NCI-H2107 treated with DMSO at 0.1 percent for 48 hours (cell line): ENCODE results near the gene ALMS1.
"Not testable (repeated sequence)": the region's sequence is repeated elsewhere in the genome, so short reads cannot be mapped to it uniquely, and the experiment has no call there.

ENCODE experiments used
- DNase-seq: peaks from one replicate; lab custom pipeline; 2025; ENCODE audit not compliant: unreplicated experiment; lab: John Stamatoyannopoulos, UW

Gene ALMS1

DNA sequence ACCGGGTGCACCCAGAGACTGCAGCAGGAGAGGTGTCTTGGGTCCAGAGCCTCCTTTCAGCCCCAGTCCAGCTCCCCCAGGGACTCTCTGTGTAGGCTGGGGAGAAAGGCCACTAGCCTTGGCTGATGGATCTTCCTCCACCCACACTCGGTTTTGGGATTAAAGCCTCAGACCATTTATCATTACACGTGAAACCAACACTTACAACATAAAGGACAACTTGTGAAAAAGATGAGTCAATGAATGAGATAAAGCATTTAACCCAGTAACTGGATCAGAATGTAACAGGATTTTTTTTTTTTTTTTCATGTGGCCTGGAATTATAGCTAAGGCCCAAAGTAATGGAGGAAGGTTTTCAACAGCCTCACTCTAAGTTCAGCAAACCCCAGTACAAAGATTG, 224.5 kb downstream of the ALMS1 start:
- no peak for DNase-seq

DNA sequence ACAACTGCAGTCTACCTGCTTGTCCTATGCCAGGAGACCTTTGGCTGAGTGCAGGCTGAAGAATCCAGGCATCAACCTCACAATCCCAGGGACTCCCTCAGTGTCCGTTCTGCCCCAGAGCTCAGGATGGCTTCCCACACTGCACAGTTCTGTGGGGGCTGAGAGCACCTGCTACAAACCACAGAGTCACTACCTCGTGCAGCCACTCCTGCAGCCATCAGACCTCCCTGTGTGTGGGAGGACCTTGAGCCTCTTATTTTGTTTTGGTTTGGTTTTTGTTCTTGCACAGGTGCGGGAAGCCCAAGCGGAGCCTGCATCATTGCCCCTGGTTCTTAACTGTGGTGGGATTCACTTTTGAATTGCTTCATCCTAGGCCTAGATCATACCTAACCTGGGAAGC, 225.6 kb downstream of the ALMS1 start:
- no peak for DNase-seq

DNA sequence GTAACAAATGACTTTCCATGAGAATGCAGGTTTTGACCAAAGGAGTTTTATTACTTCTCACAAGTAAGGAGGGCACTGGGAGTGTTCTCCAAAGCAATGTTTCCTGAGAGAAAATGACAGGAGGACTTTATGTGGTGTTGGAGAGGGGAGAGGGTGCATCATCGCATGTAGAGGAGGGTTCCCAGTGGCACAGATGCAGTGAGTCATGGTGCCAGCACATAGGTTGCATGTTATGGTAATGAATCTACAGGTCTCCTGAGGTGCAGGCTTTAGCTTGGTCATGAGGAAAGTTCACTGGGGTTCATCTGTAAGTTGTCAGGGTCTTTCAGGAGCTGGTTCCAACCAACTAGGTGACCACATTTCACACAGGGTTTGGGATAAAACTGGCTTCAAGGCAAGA, 226.2 kb downstream of the ALMS1 start:
- no peak for DNase-seq

DNA sequence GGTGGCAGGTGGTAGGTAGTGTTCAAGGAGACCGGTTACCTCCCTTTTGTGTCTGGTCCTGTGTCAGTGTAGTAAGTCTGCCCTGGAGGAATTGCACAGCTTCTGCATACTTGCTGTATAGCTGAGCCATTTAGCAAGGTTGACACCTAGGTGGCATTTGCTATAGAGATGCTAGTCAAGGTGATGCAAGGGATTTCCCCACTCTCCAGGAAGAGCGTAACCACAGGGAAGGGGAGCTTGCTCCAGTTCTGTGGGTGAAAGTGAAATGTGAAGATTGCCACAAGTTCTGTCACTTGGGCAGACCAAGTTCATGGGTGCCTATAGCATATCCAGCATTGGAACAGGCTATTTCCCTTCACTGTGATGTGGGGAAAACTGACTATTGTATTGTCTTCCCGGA, 228.5 kb downstream of the ALMS1 start:
- no peak for DNase-seq

DNA sequence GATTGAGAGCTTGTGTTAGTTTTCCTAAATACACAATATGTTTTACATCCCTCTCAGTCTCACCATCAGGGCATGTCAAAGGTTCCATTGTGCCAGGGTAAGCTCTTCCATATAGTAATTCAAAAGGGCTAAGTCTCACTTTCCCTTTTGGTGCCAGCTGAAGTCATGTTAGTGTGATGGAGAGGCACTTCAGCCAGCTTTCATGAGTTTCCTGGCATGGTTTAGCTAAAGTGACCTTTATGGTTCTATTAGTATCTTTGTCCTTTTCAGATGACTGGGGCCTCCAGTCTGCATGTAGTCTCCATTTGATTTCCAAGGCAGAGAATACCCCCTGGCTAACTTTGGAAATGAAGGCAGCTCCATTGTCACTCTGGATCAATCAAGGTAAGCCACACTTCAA, 229.4 kb downstream of the ALMS1 start:
- no peak for DNase-seq

DNA sequence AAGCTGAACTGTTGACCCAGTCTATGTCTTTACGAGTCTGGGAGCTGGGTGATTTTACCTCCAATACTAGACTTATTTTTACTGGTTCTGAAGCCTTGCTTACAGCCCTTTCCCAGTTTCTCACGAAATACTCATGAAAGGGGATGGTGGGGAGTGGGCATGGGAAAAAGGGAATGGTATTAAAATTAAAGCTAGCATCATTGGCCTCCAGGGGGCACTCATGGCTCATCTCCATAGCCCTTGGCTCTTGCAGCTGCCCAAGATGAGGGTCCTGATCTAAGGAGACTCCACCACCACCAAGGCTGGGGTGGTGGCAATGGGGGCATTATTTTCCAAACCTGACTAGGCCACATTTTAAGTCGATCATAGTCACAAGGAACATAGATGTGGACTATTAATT, 234.3 kb downstream of the ALMS1 start:
- not testable (repeated sequence) for DNase-seq

DNA sequence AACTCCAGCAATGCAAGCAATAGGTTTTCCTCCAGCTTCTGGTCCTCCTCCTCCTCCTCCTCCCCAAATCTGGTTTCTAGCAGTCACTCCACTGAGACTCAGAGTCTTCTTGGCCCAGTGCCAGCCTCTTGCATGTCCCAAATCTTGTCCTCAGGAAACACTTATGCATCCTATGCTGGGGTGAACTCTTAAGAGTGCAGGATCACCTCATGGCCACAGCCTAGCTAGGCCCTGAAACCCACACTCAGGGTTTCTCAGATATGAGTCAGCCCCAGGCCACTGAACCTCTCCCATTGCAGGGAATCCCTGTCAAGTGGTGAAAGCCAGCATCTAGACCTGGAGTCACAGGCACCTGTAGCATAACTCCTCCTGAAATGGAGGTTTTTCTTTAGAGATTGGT, 238.4 kb downstream of the ALMS1 start:
- DNase-seq = not testable (repeated sequence)

DNA sequence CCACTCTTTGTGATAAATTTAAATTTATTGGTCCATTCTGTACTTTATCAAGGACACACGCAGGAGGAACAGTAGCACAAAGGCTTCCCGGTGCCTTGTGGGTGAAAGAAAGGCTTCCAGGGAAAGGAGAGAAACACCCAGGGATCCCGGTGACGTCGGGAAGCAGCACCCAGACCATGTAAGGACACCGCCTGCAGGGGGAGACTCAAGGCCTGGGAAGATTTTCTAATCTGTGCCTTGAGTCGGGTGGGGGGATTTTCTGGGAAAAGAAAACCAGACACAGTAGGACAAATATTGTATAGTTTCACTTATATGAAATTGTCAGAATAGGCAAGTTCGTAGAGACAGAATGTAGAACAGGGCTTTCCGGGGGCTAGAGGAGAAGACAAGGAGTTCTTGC, 239.0 kb downstream of the ALMS1 start:
- not testable (repeated sequence) for DNase-seq

DNA sequence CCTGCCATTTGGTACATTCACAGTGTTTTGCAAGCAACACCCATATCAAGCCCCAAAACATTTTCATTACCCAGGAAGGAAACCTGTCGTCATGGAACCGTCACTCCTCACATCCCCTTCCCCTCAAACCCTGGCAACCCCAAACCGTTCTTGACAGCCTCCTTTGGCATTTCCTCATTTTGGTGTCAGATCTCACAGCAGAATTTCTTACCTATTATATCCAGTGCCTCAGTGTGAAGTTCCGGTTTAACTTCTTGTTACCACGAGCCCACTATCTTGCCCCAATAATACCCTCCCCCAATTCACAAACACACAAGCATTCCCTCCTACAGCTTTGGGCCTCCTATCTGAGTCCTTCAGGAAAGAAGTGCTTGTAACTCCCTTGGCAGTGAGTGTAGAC, 240.6 kb downstream of the ALMS1 start:
- not testable (repeated sequence) for DNase-seq

DNA sequence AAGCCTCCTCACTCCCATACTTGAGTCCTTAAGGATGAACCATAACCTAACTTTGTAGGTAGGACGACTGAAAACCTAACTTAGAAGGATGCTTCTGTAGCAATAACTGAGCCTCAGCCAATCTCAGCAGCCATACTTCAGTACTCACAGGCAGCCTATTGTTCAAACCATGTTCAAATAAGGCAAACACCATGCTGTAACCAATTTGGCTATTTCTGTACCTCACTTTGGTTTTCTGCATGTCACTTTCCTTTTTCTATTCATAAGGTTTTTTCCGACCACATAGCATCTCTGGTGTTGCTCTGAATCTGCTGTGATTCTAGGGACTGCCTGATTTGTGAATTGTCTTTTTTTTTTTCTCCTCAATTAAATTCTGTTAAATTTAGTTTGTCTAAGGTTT, 242.9 kb downstream of the ALMS1 start:
- DNase-seq = not testable (repeated sequence)

DNA sequence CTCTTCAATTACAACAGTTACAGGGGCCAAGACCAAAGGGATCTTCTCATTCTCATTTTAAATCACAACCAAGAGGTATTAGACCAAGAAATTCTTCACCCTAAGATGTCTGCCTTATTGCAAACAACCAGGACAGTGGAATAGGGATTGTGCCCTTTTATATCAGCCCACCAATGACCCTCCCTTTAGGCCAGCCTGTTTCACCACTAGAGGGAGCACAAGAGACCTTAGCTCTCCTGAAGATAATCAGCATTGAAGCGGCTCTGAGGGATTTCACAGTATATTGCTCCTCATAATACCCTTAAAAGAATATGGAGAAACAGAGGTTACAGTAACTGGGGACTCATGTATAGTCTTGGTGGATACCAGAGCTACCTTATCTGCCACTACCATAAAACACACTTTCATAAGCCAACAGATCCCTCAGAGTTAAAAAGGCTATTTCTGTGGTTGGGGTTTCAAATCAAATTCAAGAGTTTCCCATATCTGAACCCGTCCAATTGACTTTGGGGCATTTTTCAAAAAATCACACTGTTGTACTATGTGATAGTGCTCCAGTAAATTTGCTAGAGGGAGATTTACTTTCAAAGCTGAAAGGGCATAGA, 245.1 kb downstream of the ALMS1 start:
- not testable (repeated sequence) for DNase-seq

DNA sequence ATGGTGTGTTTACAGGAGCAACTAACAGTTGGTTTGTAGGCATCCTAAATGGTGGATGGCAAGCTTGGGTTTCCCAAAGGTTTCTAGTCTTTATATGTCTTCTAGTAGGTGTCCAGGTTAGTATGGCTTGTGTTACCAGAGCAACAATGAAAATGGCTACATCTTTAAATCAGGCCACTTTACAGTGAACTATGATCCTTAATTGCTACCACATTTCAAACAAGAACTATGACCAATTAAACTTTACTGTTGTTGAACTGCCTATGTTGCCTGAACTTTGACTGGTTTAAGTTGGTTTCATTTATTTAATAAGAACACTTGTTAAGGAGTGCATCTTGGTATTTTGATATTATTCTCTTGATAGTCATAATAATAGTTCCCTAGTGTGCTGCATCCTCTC, 251.3 kb downstream of the ALMS1 start:
- not testable (repeated sequence) for DNase-seq

DNA sequence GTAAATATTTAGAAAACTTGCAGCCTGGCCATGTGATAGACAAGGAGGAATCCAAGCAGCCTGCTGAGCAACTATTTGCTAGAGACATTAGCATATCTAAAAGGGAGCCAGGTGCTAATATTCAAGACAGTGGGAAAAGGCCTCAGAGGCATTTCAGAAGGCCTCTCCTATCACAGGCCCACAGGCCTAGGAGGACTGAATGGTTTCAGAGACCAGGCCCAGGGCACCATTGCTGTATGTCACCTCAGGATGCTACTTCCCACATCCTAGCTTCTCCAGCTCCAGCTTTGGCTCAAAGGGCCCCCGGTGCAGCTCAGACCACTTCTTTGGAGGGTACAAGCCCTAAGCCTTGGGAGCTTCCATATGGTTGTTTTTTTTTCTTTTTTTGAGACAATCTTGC, 252.8 kb downstream of the ALMS1 start:
- no peak for DNase-seq

DNA sequence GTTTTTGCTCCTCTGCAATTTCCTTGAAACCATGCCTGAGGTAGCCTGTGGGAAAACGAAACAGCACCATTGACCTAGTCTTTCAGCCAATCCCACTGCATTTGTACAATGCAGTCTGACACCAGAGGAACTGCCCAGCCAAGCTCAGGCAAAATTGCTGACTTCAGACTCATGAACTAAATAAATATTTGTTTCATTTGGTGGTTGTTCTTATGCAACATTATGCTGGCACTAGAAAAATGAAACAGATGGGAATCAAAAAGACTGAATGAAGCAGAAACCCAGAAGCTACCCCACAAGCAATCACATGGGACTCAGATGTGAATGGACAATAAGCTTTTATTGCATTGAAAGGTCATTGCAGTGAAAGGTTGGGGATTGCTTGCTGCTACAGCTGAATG, 254.9 kb downstream of the ALMS1 start:
- no peak for DNase-seq

DNA sequence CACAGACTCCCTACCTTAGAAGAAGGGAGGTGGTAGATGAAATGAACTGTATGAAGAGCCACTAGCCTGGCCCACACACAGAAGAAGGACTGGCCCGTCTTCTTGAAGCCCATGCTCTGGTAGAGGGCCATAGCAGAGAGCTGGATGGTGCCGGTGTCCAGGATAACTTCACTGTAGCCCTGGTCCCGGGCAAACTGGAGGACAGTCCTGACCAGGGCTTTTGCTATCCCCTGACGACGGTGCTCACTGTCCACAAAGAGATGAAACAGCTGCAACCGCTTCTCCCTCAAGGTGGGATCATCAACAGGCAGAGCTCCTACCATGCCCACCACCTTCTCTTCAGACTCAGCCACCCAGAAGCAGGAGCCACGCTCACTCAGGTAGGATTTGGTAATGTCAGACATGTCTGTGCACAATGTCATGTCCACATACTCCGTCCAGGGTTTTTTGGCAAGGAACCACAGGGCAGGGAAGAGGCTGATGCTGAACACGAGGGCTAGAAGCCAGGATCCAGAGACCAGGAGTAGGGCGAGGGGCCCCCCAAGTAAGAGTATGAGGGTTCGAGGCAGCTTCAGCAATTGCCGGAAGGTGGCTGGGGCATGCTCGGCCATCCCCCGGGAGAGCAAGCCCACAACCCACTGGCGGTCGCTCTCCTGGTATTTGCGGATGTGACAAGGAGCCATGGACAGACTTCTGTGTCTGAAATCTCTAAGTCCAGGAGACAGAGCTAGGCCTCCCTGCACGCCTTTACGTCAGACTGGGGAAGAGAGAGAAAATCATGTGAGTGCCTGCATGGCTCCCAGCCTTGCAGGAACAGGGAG, 255.5 kb downstream of the ALMS1 start:
- no peak for DNase-seq

DNA sequence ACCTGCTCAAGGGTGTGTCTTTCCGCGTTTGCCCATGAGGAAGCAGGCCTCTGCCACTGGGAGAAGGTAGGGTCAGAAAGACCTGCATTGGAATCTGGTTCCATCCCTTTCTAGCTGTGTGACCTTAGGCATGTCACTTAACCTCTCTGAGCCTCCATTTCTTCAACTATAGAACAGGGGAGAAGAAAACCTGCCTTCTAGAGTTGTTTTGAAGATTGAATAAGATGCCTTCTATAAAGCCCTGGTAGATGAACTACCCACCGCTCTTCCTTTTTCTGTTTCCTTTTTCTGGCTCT, 256.1 kb downstream of the ALMS1 start:
- no peak for DNase-seq

DNA sequence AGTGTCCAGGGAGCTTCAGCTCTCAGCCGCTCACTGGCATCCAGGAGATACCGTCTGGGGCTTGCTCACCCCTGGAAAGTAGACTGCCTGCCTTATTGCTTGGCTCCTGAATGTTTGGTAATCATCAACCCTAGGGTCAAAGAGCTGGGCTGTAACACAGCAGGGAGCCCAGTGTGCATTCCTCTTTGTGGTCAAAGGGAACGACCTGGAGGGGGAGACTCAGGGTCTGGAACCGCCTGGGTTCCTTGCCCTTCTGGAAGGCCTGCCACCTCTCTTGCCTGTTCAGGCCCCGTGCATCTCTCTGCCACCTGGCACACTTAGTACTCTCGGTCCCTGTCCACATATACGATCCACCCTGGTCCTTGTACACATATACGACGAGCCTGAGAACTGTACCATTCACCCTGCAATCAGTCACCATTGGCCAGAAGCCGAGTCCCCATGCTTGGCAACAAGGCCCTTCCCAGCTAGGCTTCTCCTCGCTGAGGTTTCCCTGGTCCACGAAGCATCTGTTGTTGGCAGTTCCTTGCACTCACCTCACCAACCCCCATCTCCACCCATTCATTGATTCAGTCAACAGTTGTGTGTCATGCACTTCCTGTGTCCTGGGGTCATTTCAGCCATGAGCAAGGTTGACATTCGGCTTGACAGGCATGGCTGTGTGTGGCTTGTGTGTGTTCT, 256.8 kb downstream of the ALMS1 start, which contains the start of gene NAT8:
Gene NAT8, minus strand, starts transcription at position 85 of the 681 bp plus-strand sequence. CDS start 794 bp downstream, outside the sequence.
- no peak for DNase-seq

DNA sequence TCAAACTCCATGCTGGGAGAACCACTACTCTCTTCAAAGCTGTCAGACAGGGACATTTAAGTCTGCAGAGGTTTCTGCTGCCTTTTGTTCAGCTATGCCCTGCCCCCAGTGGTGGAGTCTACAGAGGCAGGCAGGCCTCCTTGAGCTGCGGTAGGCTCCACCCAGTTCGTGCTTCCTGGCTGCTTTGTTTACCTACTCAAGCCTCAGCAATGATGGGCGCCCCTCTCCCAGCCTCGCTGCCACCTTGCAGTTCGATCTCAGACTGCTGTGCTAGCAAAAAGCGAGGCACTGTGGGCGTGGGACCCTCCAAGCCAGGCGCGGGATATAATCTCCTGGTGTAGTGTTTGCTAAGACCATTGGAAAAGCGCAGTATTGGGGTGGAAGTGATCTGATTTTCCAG, 262.1 kb downstream of the ALMS1 start:
- DNase-seq = not testable (repeated sequence)

DNA sequence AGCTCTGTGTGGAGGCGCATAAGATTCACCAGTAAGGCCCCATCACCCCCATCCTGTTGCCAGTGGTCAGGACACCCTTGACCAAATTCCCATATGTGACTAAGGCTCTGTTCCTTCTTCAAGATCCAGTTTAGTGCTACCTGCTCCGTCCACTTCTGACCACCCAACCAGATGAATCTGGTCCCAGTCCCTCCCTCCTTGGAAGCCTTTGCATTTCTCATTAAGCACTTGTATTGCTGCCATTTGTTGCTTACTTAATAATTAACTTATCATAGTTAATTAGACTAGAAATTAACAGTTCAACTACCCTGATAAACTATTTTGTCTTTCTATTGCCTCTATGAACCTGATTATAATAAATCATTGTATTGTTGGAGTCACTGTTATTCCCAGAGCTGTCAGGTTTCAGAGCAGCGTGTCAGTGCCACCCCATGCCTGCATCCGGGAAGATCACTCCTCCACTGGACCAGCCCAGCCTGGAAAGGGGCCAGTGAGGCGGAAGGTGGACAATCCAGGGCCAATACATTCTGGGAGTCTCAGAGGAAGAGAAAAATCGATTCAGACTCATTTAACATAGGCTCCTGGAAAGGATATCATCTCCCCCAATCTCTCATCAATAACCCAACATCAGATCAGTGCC, 266.1 kb downstream of the ALMS1 start:
- DNase-seq = no peak

DNA sequence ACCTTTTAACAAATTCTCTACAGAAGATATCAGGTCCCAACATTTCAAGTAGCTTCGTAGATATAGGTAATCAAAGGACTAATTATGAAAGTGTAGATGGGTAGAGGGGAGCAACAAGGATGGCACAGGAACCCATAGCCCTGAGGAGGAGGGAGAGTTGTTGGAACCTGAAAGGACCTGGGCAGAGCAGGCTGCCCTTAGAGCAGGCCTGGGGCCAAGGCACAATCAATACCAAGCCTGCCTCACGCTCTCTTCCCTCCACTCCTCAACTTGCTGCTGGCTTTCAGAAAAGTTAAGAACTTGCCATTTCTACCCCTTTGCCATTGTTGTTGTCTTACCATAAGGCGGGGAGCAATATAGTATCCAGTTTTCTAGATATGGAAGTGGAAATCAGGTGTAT, 266.7 kb downstream of the ALMS1 start:
- DNase-seq = no peak

DNA sequence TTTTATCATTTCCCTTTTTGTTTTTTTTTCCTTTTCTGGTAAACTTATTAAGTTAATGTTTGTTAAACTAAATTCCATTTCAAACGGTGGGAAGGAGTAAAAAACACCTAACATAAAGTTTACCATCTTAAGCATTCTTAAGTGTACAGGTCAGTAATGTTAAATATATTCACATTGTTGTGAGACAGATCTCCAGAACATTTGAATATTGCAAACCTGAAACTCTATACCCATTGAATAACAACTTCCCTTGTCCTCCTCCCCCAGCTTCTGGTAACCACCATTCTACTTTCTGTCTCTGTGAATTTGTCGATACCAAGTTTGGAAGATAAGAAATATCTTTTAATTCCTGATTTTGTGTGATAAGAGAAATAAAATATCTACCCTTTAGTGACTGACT, 268.5 kb downstream of the ALMS1 start:
- DNase-seq = no peak
